DND-41 (cell line): ENCODE measurements around the gene ENAM.

Experiments used
- CTCF ChIP-seq: IDR thresholded peaks from 2 replicates; pipeline ENCODE4 v1.5.1; 2012; ENCODE audit warnings: borderline replicate concordance, low read length, moderate library complexity, mild to moderate bottlenecking; ENCODE audit not compliant: poor library complexity, severe bottlenecking; ENCODE audit errors: extremely low read depth
- EZH2 ChIP-seq: IDR thresholded peaks from 3 replicates; pipeline ENCODE4 v1.6.1; 2012; ENCODE audit warnings: borderline replicate concordance, low read depth, mild to moderate bottlenecking, moderate library complexity, low read length, inconsistent platforms; ENCODE audit not compliant: severe bottlenecking

- no peak for TF ChIP-seq CTCF
- no peak for TF ChIP-seq EZH2
Observed at GRCh38 chr4:70674191-70674590, 45.6 kb downstream of the ENAM start.
